ENCODE data around the gene CPXM2. TPM values are rescaled to one million over a fixed set of nuclear protein-coding genes. Genes with fewer than 3 reads are reported as not detected.

CPXM2 gene
- total RNA-seq, 2 donors from 2014 or later: 12.5 to 17.0 TPM

- no peak for ATAC-seq
- intact Hi-C loops (cut with DNase I): no loop called here
- no peak for DNase-seq
These were observed 33.4 kb downstream of the CPXM2 start for GRCh38 chr10:123858077-123858681.

GRCh38 chr10:123857616-123858015 lies 34.0 kb downstream of the CPXM2 start:
- intact Hi-C loops (cut with DNase I): no loop called here
- DNase-seq (no peak), ATAC-seq (no peak)

GRCh38 chr10:123855008-123855684 lies 36.5 kb downstream of the CPXM2 start:
- no peak for DNase-seq
- ATAC-seq: peak in 1 of 2 donors; percentile 50
- intact Hi-C loops (cut with DNase I): no loop called here

- DNase-seq: no peak
- intact Hi-C loops (cut with DNase I): no loop called here
These were observed 37.1 kb downstream of the CPXM2 start for GRCh38 chr10:123854498-123854897.

GRCh38 chr10:123854003-123854402 lies 37.6 kb downstream of the CPXM2 start:
- DNase-seq (no peak), ATAC-seq (no peak)
- intact Hi-C loops (cut with DNase I): no loop called here

More at GRCh38 chr10:123854498-123854897, 37.1 kb downstream of the CPXM2 start:
- ATAC-seq: no peak

GRCh38 chr10:123852411-123852951 lies 39.1 kb downstream of the CPXM2 start:
- no peak for ATAC-seq
- no peak for DNase-seq
- intact Hi-C loops (cut with DNase I): no loop called here

- intact Hi-C loops (cut with DNase I): no loop called here
- DNase-seq (no peak), ATAC-seq (no peak)
These were observed 42.8 kb downstream of the CPXM2 start for GRCh38 chr10:123848564-123849457.

GRCh38 chr10:123847686-123848432 lies 43.7 kb downstream of the CPXM2 start:
- DNase-seq: no peak
- no peak for ATAC-seq
- intact Hi-C loops (cut with DNase I): no loop called here

- DNase-seq (no peak), ATAC-seq (no peak)
- intact Hi-C loops (cut with DNase I): no loop called here
These were observed 47.8 kb downstream of the CPXM2 start for GRCh38 chr10:123843835-123844234.

GRCh38 chr10:123842692-123843385 lies 48.8 kb downstream of the CPXM2 start:
- ATAC-seq (no peak), DNase-seq (no peak)
- intact Hi-C loops (cut with DNase I): no loop called here

- ATAC-seq (no peak), DNase-seq (no peak)
- intact Hi-C loops (cut with DNase I): no loop called here
These were observed 50.0 kb downstream of the CPXM2 start for GRCh38 chr10:123841560-123841959.

GRCh38 chr10:123841115-123841514 lies 50.5 kb downstream of the CPXM2 start:
- no peak for ATAC-seq
- no peak for DNase-seq
- intact Hi-C loops (cut with DNase I): no loop called here

- intact Hi-C loops (cut with DNase I): no loop called here
- ATAC-seq (no peak), DNase-seq (no peak)
These were observed 50.9 kb downstream of the CPXM2 start for GRCh38 chr10:123840714-123841113.

GRCh38 chr10:123838596-123839310 lies 52.9 kb downstream of the CPXM2 start:
- intact Hi-C loops (cut with DNase I): no loop called here
- no peak for DNase-seq
- no peak for ATAC-seq

GRCh38 chr10:123837756-123838155 lies 53.9 kb downstream of the CPXM2 start:
- intact Hi-C loops (cut with DNase I): no loop called here
- no peak for DNase-seq
- ATAC-seq: no peak

GRCh38 chr10:123836418-123837145 lies 55.0 kb downstream of the CPXM2 start:
- DNase-seq (no peak), ATAC-seq (no peak)
- intact Hi-C loops (cut with DNase I): no loop called here

GRCh38 chr10:123835575-123835974 lies 56.0 kb downstream of the CPXM2 start:
- ATAC-seq: no peak

More at GRCh38 chr10:123835575-123835974, 56.0 kb downstream of the CPXM2 start:
- DNase-seq: no peak
- intact Hi-C loops (cut with DNase I): no loop called here
